Measurements from ENCODE around the gene SORBS1.
A peak's percentile ranks its signal among the peaks of the same experiment; 100 is the strongest.

SORBS1 gene

GRCh38 chr10:95500097-95500496 lies 61.1 kb downstream of the SORBS1 start:
- H3K4me3 ChIP-seq (ENCODE audit: low read length): no peak overlapping the region

GRCh38 chr10:95499482-95499989 lies 61.6 kb downstream of the SORBS1 start:
- WGBS: 93% methylated on average over 6 of the region's 6 CpGs
- no peak overlapping the region for H3K4me3 ChIP-seq (ENCODE audit: low read length)
- no peaks in the 10 kb centered on the region for H3K9me3 ChIP-seq (ENCODE audit: insufficient read depth, low read depth, low read length)
- H3K9ac ChIP-seq (ENCODE audit: low read depth, low read length): no peak overlapping the region
- H3K36me3 ChIP-seq (ENCODE audit: insufficient read depth, low read length): no peaks in the 10 kb centered on the region
- peaks cover 29% of the 10 kb centered on the region for H3K4me1 ChIP-seq (ENCODE audit: insufficient read depth, low read length)
- H3K27ac ChIP-seq (ENCODE audit: low read depth, low read length): no peak overlapping the region
- H3K27me3 ChIP-seq (ENCODE audit: insufficient read depth, low read length): no peaks in the 10 kb centered on the region

More at GRCh38 chr10:95500097-95500496, 61.1 kb downstream of the SORBS1 start:
- no peaks in the 10 kb centered on the region for H3K36me3 ChIP-seq (ENCODE audit: insufficient read depth, low read length)
- peaks cover 34% of the 10 kb centered on the region for H3K4me1 ChIP-seq (ENCODE audit: insufficient read depth, low read length)
- WGBS: 33% methylated on average over 4 of the region's 4 CpGs
- no peak overlapping the region for H3K9ac ChIP-seq (ENCODE audit: low read depth, low read length)
- no peak overlapping the region for H3K27ac ChIP-seq (ENCODE audit: low read depth, low read length)
- H3K9me3 ChIP-seq (ENCODE audit: insufficient read depth, low read depth, low read length): no peaks in the 10 kb centered on the region
- H3K27me3 ChIP-seq (ENCODE audit: insufficient read depth, low read length): no peaks in the 10 kb centered on the region

- 52% methylated on average over 3 of the region's 4 CpGs for WGBS
- no peak overlapping the region for H3K27ac ChIP-seq (ENCODE audit: low read depth, low read length)
- no peaks in the 10 kb centered on the region for H3K36me3 ChIP-seq (ENCODE audit: insufficient read depth, low read length)
- no peak overlapping the region for H3K4me3 ChIP-seq (ENCODE audit: low read length)
- H3K9me3 ChIP-seq (ENCODE audit: insufficient read depth, low read depth, low read length): no peaks in the 10 kb centered on the region
- H3K27me3 ChIP-seq (ENCODE audit: insufficient read depth, low read length): no peaks in the 10 kb centered on the region
- H3K9ac ChIP-seq (ENCODE audit: low read depth, low read length): no peak overlapping the region
- peaks cover 21% of the 10 kb centered on the region for H3K4me1 ChIP-seq (ENCODE audit: insufficient read depth, low read length)
Measured at GRCh38 chr10:95496951-95497350, 64.2 kb downstream of the SORBS1 start.

- Histone ChIP-seq H3K36me3 (ENCODE audit: insufficient read depth, low read length) (no peaks in the 10 kb centered on the region), H3K9ac (ENCODE audit: low read depth, low read length) (no peak overlapping the region), H3K4me3 (ENCODE audit: low read length) (no peak overlapping the region), H3K4me1 (ENCODE audit: insufficient read depth, low read length) (peaks cover 19% of the 10 kb centered on the region), H3K27ac (ENCODE audit: low read depth, low read length) (no peak overlapping the region), H3K9me3 (ENCODE audit: insufficient read depth, low read depth, low read length) (no peaks in the 10 kb centered on the region), H3K27me3 (ENCODE audit: insufficient read depth, low read length) (no peaks in the 10 kb centered on the region)
- WGBS: 90% methylated on average over 2 of the region's 2 CpGs
Measured at GRCh38 chr10:95496246-95496911, 64.8 kb downstream of the SORBS1 start.

- no peak overlapping the region for H3K27ac ChIP-seq (ENCODE audit: low read depth, low read length)
- H3K4me1 ChIP-seq (ENCODE audit: insufficient read depth, low read length): peaks cover 6% of the 10 kb centered on the region; the same call in 1 of the 2 replicates
- no peaks in the 10 kb centered on the region for H3K9me3 ChIP-seq (ENCODE audit: insufficient read depth, low read depth, low read length)
- 94% methylated on average over 2 of the region's 2 CpGs for WGBS
- H3K4me3 ChIP-seq (ENCODE audit: low read length): no peak overlapping the region
- no peak overlapping the region for H3K9ac ChIP-seq (ENCODE audit: low read depth, low read length)
- no peaks in the 10 kb centered on the region for H3K36me3 ChIP-seq (ENCODE audit: insufficient read depth, low read length)
- H3K27me3 ChIP-seq (ENCODE audit: insufficient read depth, low read length): no peaks in the 10 kb centered on the region
Measured at GRCh38 chr10:95493862-95494261, 67.3 kb downstream of the SORBS1 start.

- Histone ChIP-seq H3K27me3 (ENCODE audit: insufficient read depth, low read length) (no peaks in the 10 kb centered on the region), H3K9ac (ENCODE audit: low read depth, low read length) (no peak overlapping the region), H3K27ac (ENCODE audit: low read depth, low read length) (no peak overlapping the region), H3K9me3 (ENCODE audit: insufficient read depth, low read depth, low read length) (no peaks in the 10 kb centered on the region), H3K4me3 (ENCODE audit: low read length) (no peak overlapping the region), H3K4me1 (ENCODE audit: insufficient read depth, low read length) (no peaks in the 10 kb centered on the region), H3K36me3 (ENCODE audit: insufficient read depth, low read length) (no peaks in the 10 kb centered on the region)
Measured at GRCh38 chr10:95487994-95488393, 73.2 kb downstream of the SORBS1 start.

- H3K27me3 ChIP-seq (ENCODE audit: insufficient read depth, low read length): no peaks in the 10 kb centered on the region
- 95% methylated on average over 3 of the region's 4 CpGs for WGBS
Measured at GRCh38 chr10:95485056-95485844, 75.9 kb downstream of the SORBS1 start.

GRCh38 chr10:95482501-95483233 lies 78.5 kb downstream of the SORBS1 start:
- Histone ChIP-seq H3K27ac (ENCODE audit: low read depth, low read length) (no peak overlapping the region), H3K9ac (ENCODE audit: low read depth, low read length) (no peak overlapping the region)
- WGBS: 93% methylated on average over 7 of the region's 7 CpGs

More at GRCh38 chr10:95485056-95485844, 75.9 kb downstream of the SORBS1 start:
- Histone ChIP-seq H3K36me3 (ENCODE audit: insufficient read depth, low read length) (no peaks in the 10 kb centered on the region), H3K27ac (ENCODE audit: low read depth, low read length) (no peak overlapping the region), H3K9ac (ENCODE audit: low read depth, low read length) (no peak overlapping the region), H3K4me3 (ENCODE audit: low read length) (no peak overlapping the region), H3K4me1 (ENCODE audit: insufficient read depth, low read length) (peaks cover 16% of the 10 kb centered on the region), H3K9me3 (ENCODE audit: insufficient read depth, low read depth, low read length) (no peaks in the 10 kb centered on the region)

GRCh38 chr10:95480901-95481491 lies 80.2 kb downstream of the SORBS1 start:
- H3K9me3 ChIP-seq (ENCODE audit: insufficient read depth, low read depth, low read length): no peaks in the 10 kb centered on the region
- WGBS: 45% methylated on average over 4 of the region's 4 CpGs
- H3K27me3 ChIP-seq (ENCODE audit: insufficient read depth, low read length): no peaks in the 10 kb centered on the region
- peaks cover 48% of the 10 kb centered on the region for H3K4me1 ChIP-seq (ENCODE audit: insufficient read depth, low read length)
- no peak overlapping the region for H3K4me3 ChIP-seq (ENCODE audit: low read length)
- H3K9ac ChIP-seq (ENCODE audit: low read depth, low read length): no peak overlapping the region
- peak overlapping the region; percentile 78; the same call in 1 of the 2 replicates for H3K27ac ChIP-seq (ENCODE audit: low read depth, low read length)
- H3K36me3 ChIP-seq (ENCODE audit: insufficient read depth, low read length): no peaks in the 10 kb centered on the region

More at GRCh38 chr10:95482501-95483233, 78.5 kb downstream of the SORBS1 start:
- peaks cover 31% of the 10 kb centered on the region for H3K4me1 ChIP-seq (ENCODE audit: insufficient read depth, low read length)
- H3K9me3 ChIP-seq (ENCODE audit: insufficient read depth, low read depth, low read length): no peaks in the 10 kb centered on the region
- no peaks in the 10 kb centered on the region for H3K27me3 ChIP-seq (ENCODE audit: insufficient read depth, low read length)
- no peaks in the 10 kb centered on the region for H3K36me3 ChIP-seq (ENCODE audit: insufficient read depth, low read length)
- no peak overlapping the region for H3K4me3 ChIP-seq (ENCODE audit: low read length)

- Histone ChIP-seq H3K9me3 (ENCODE audit: insufficient read depth, low read depth, low read length) (no peaks in the 10 kb centered on the region), H3K4me3 (ENCODE audit: low read length) (no peak overlapping the region), H3K27me3 (ENCODE audit: insufficient read depth, low read length) (no peaks in the 10 kb centered on the region), H3K36me3 (ENCODE audit: insufficient read depth, low read length) (no peaks in the 10 kb centered on the region), H3K27ac (ENCODE audit: low read depth, low read length) (peak overlapping the region; percentile 78; the same call in 1 of the 2 replicates), H3K9ac (ENCODE audit: low read depth, low read length) (no peak overlapping the region), H3K4me1 (ENCODE audit: insufficient read depth, low read length) (peaks cover 55% of the 10 kb centered on the region)
- WGBS: 81% methylated on average over 11 of the region's 11 CpGs
Measured at GRCh38 chr10:95480102-95480900, 80.9 kb downstream of the SORBS1 start.
